ENCODE results near the gene SYNCRIP. TPM values are rescaled to one million over a fixed set of nuclear protein-coding genes. Genes with fewer than 3 reads are reported as not detected.

The SYNCRIP gene
- total and polyA plus RNA-seq, 2 of the 13 experiments (the other 11 are each of a cell fraction or from before 2014, with no cell fraction given), result 8.1 to 112 TPM

- TF ChIP-seq ZNF407 (CRISPR knock-in tag; IDR thresholded peaks at IDR 0.05; ENCODE audit: not compliant biosample characterization) (no peak), RFXANK (CRISPR knock-in tag; IDR thresholded peaks at IDR 0.05) (peak; percentile 4), GATA4 (IDR thresholded peaks at IDR 0.05; ENCODE audit: borderline replicate concordance, low read depth) (peak; percentile 96), ZSCAN20 (CRISPR knock-in tag; IDR thresholded peaks at IDR 0.05; ENCODE audit: borderline replicate concordance) (peak; percentile 88; the same call in 1 of the 2 replicates), ZBTB10 (CRISPR knock-in tag; IDR thresholded peaks at IDR 0.05; ENCODE audit: borderline replicate concordance) (peak; percentile 53; the same call in 1 of the 2 replicates), ZNF333 (CRISPR knock-in tag; IDR thresholded peaks at IDR 0.05; ENCODE audit: borderline replicate concordance) (no peak; the same call in 1 of the 2 replicates), ZNF451 (CRISPR knock-in tag; IDR thresholded peaks at IDR 0.05) (0 out of 2 replicates have a peak, but pooled peaks have one; percentile 29), SP1 (IDR thresholded peaks at IDR 0.05) (no peak), SP1 (CRISPR knock-in tag; IDR thresholded peaks at IDR 0.05) (peak; percentile 79), ZNF552 (CRISPR knock-in tag; IDR thresholded peaks at IDR 0.05; ENCODE audit: borderline replicate concordance) (peak; percentile 76), ZNF512B (CRISPR knock-in tag; IDR thresholded peaks at IDR 0.05; ENCODE audit: borderline replicate concordance) (no peak), SIN3B (IDR thresholded peaks at IDR 0.05; ENCODE audit: low read length) (peak; percentile 91), GATAD1 (CRISPR knock-in tag; IDR thresholded peaks at IDR 0.05) (peak; percentile 82), NFYB (CRISPR knock-in tag; IDR thresholded peaks at IDR 0.05) (peak; percentile 79), EHMT2 (IDR thresholded peaks at IDR 0.05; ENCODE audit: borderline replicate concordance, low read depth, low read length) (no peak), NFYC (CRISPR knock-in tag; IDR thresholded peaks at IDR 0.05) (peak; percentile 66)
These were observed 36.1 kb upstream of the SYNCRIP start (continued) for GRCh38 chr6:85678602-85679444.

Measured in HepG2 (cell line).